CD14-positive monocyte (primary cell): ENCODE results near the gene SORBS1. TPM values are rescaled to one million over a fixed set of nuclear protein-coding genes. Genes with fewer than 3 reads are reported as not detected.

Experiments
- DNase-seq, 3 donors: peaks; one replicate each; pipeline ENCODE4 v3.0.0-alpha.2; 2011 to 2022
- H2AFZ ChIP-seq: 2 replicates; pipeline ENCODE4 v1.6.0; 2012; ENCODE audit warnings: mild to moderate bottlenecking, low read depth, low read length, inconsistent platforms; ENCODE audit not compliant: insufficient read depth, poor library complexity, severe bottlenecking
- H3K27ac ChIP-seq, 2 donors: 1 replicate in 1 of 2; 2 replicates in 1 of 2; pipeline ENCODE4 v1.5.1; 2012 to 2013; ENCODE audit warnings: low read length in 2 of 2, control low read depth in 1 of 2, inconsistent platforms in 1 of 2, low read depth in 1 of 2, mild to moderate bottlenecking in 1 of 2
- H3K27me3 ChIP-seq, 2 donors: one replicate each; pipeline versions ENCODE4 v1.6.0 to v1.6.1; 2011 to 2013; ENCODE audit warnings: low read length in 2 of 2; ENCODE audit not compliant: control insufficient read depth in 2 of 2, insufficient read depth in 2 of 2
- H3K36me3 ChIP-seq, 2 donors: replicated peaks in 1 of 2; 1 replicate in 1 of 2; 2 replicates in 1 of 2; pipeline versions ENCODE4 v1.5.1 to v1.6.1; 2012 to 2013; ENCODE audit warnings: low read length in 2 of 2, control low read depth in 1 of 2, inconsistent platforms in 1 of 2, mild to moderate bottlenecking in 1 of 2; ENCODE audit not compliant: insufficient read depth in 2 of 2, control insufficient read depth in 1 of 2
- H3K4me1 ChIP-seq, 2 donors: 1 replicate in 1 of 2; 2 replicates in 1 of 2; pipeline versions ENCODE4 v1.5.1 to v1.6.1; 2012 to 2013; ENCODE audit warnings: low read length in 2 of 2, control low read depth in 1 of 2, inconsistent platforms in 1 of 2, mild to moderate bottlenecking in 1 of 2, moderate library complexity in 1 of 2; ENCODE audit not compliant: insufficient read depth in 2 of 2, control insufficient read depth in 1 of 2
- H3K4me2 ChIP-seq: replicated peaks from 2 replicates; pipeline ENCODE3; 2012; ENCODE audit warnings: low read length, moderate library complexity, mild to moderate bottlenecking; ENCODE audit not compliant: poor library complexity, severe bottlenecking; ENCODE audit errors: extremely low read depth
- H3K4me3 ChIP-seq, 3 experiments: fragments of 200-600 bp in 1 of 3; sonication (generic) in 1 of 3; replicated peaks in 1 of 3; 1 replicate in 2 of 3; 2 replicates in 1 of 3; pipeline ENCODE4 v1.5.1; 2011 to 2013; ENCODE audit warnings: low read length in 3 of 3, mild to moderate bottlenecking in 3 of 3, control low read depth in 2 of 3, low read depth in 2 of 3, inconsistent platforms in 1 of 3, moderate library complexity in 1 of 3
- H3K79me2 ChIP-seq: 2 replicates; pipeline ENCODE4 v1.6.0; 2012; ENCODE audit warnings: mild to moderate bottlenecking, control low read depth, inconsistent platforms, low read length, moderate library complexity; ENCODE audit not compliant: insufficient read depth
- H3K9ac ChIP-seq: 2 replicates; pipeline ENCODE4 v1.6.0; 2017; ENCODE audit warnings: low read length, mild to moderate bottlenecking; ENCODE audit not compliant: insufficient read depth, poor library complexity, severe bottlenecking
- H3K9me3 ChIP-seq, 2 donors: replicated peaks in 1 of 2; 1 replicate in 1 of 2; 2 replicates in 1 of 2; pipeline versions ENCODE4 v1.5.1 to v1.6.1; 2012 to 2013; ENCODE audit warnings: low read length in 2 of 2, control low read depth in 1 of 2; ENCODE audit not compliant: control insufficient read depth in 1 of 2, insufficient read depth in 1 of 2
- H4K20me1 ChIP-seq: 2 replicates; pipeline ENCODE4 v1.6.0; 2012; ENCODE audit warnings: mild to moderate bottlenecking, low read length, control low read depth, moderate library complexity; ENCODE audit not compliant: insufficient read depth
- H3K27ac Mint-ChIP-seq, 7 donors: one replicate each; pipeline ENCODE4 v1.8.0; 2020; ENCODE audit warnings: mild to moderate bottlenecking in 7 of 7, mixed read lengths in 7 of 7, moderate library complexity in 6 of 7, inconsistent platforms in 2 of 7
- H3K27me3 Mint-ChIP-seq, 3 donors: one replicate each; pipeline ENCODE4 v1.8.0; 2021 to 2022; ENCODE audit warnings: low read depth in 3 of 3, mild to moderate bottlenecking in 3 of 3, mixed read lengths in 3 of 3, moderate library complexity in 3 of 3, inconsistent platforms in 1 of 3
- H3K36me3 Mint-ChIP-seq, 2 donors: one replicate each; pipeline ENCODE4 v1.8.0; 2020; ENCODE audit warnings: mixed read lengths in 2 of 2, inconsistent platforms in 1 of 2, mild to moderate bottlenecking in 1 of 2
- H3K4me1 Mint-ChIP-seq: one replicate; pipeline ENCODE4 v1.8.0; 2020; ENCODE audit warnings: mild to moderate bottlenecking, mixed read lengths
- H3K4me3 Mint-ChIP-seq, 2 donors: one replicate each; pipeline ENCODE4 v1.8.0; 2020; ENCODE audit warnings: mild to moderate bottlenecking in 2 of 2, mixed read lengths in 2 of 2, moderate library complexity in 1 of 2
- H3K9me3 Mint-ChIP-seq, 7 donors: one replicate each; pipeline ENCODE4 v1.8.0; 2020 to 2022; ENCODE audit warnings: mixed read lengths in 7 of 7, mild to moderate bottlenecking in 6 of 7, moderate library complexity in 6 of 7, inconsistent platforms in 2 of 7
- CTCF ChIP-seq: fragments of 200-600 bp; IDR thresholded peaks from one replicate; pipeline ENCODE4 v1.8.0; 2022; ENCODE audit warnings: antibody characterized with exemption, mild to moderate bottlenecking
- WGBS: methylation state at CpG from one replicate; pipeline ENCODE4 v1.1.5; 2013; ENCODE audit warnings: missing lambda C conversion rate; ENCODE audit not compliant: insufficient coverage; 5-methylcytosine and 5-hydroxymethylcytosine counted together
- intact Hi-C, 2 donors: fragments of 100-400 bp; cut with micrococcal nuclease; formaldehyde crosslinking; loops; one replicate each; pipeline versions ENCODE4 v1.15.0 to v1.15.1; 2023
- polyA plus RNA-seq, 3 donors: library from polyadenylated mRNA; depleted of rRNA in 1 of 3; unstranded in 2 of 3; stranded (reverse) in 1 of 3; fragments of 300-500 nt in 2 of 3; fragments of >200 nt in 1 of 3; fragmentation: Illumina TruSeq in 2 of 3; gene quantifications; 1 replicate in 2 of 3; 2 replicates in 1 of 3; pipeline ENCODE4 v1.2.3, GENCODE V29; 2012 to 2021

Gene SORBS1
- polyA plus RNA-seq, 3 donors: 0.08 to 0.15 TPM; not detected in 1

- Histone ChIP-seq H3K79me2 (no peaks in the 10 kb centered on the region), H2AFZ (peak within 1 kb of the TSS; percentile 81), H3K9ac (peak within 1 kb of the TSS; percentile 49), H3K4me3 (peak within 1 kb of the TSS; percentile 54 to 78 (median 75)), H3K36me3 (no peaks in the 10 kb centered on the region), H3K27ac (no peak within 1 kb of the TSS), H3K27me3 (peaks cover 12 to 61% of the 10 kb centered on the region in 2 donors), H3K4me2 (peak within 1 kb of the TSS; percentile 94), H4K20me1 (no peaks in the 10 kb centered on the region), H3K4me1 (peaks cover 20 to 25% of the 10 kb centered on the region in 2 donors), H3K9me3 (no peaks in the 10 kb centered on the region)
- Mint-ChIP-seq H3K36me3 (peaks cover 7 to 8% of the 10 kb centered on the region in 2 donors), H3K27me3 (peaks cover 48 to 58% (median 55%) of the 10 kb centered on the region in 3 donors), H3K9me3 (peaks cover 0 to 11% (median 2%) of the 10 kb centered on the region in 7 donors), H3K27ac (peak within 1 kb of the TSS in 4 of 7 donors; percentile 28 to 83 (median 56)), H3K4me1 (peaks cover 31% of the 10 kb centered on the region), H3K4me3 (peak within 1 kb of the TSS; percentile 82 to 94)
- under 1% methylated on average over 104 of the region's 119 CpGs for WGBS
- intact Hi-C loops: no loop called here
- TF ChIP-seq CTCF: no peak
- DNase-seq: peak; percentile 9 to 32 (median 29)
These were observed 270.5 kb downstream of the SORBS1 start, which contains the start of gene PDLIM1 for GRCh38 chr10:95290461-95291364. TSS of gene PDLIM1 (minus strand) at chr10:95291003. CDS start at chr10:95290915, 88 bp downstream.

GRCh38 chr10:95289921-95290421 is 271.2 kb downstream of the SORBS1 start:
- Histone ChIP-seq H3K4me3 (peak overlapping the region; percentile 54 to 78 (median 75)), H3K27me3 (peaks cover 12 to 54% of the 10 kb centered on the region in 2 donors), H2AFZ (peak overlapping the region; percentile 81), H3K4me1 (peaks cover 12 to 17% of the 10 kb centered on the region in 2 donors), H4K20me1 (no peaks in the 10 kb centered on the region), H3K9me3 (no peaks in the 10 kb centered on the region), H3K4me2 (peak overlapping the region; percentile 94), H3K79me2 (no peaks in the 10 kb centered on the region), H3K36me3 (no peaks in the 10 kb centered on the region), H3K9ac (peak overlapping the region; percentile 49), H3K27ac (no peak overlapping the region)
- intact Hi-C loops: no loop called here
- Mint-ChIP-seq H3K27ac (peak overlapping the region in 3 of 7 donors; percentile 26 to 42 (median 42)), H3K9me3 (peaks cover 0 to 11% (median 2%) of the 10 kb centered on the region in 7 donors), H3K4me3 (peak overlapping the region; percentile 81 to 94), H3K27me3 (peaks cover 41 to 51% (median 48%) of the 10 kb centered on the region in 3 donors), H3K36me3 (peaks cover 7 to 8% of the 10 kb centered on the region in 2 donors), H3K4me1 (peaks cover 24% of the 10 kb centered on the region)
- TF ChIP-seq CTCF: no peak
- no peak for DNase-seq
- WGBS: 61% methylated on average over 7 of the region's 14 CpGs
